Fibroblast of villous mesenchyme (primary cell): ENCODE results near the gene DEDD2. TPM values are rescaled to one million over a fixed set of nuclear protein-coding genes. Genes with fewer than 3 reads are reported as not detected.

ENCODE experiments used
- DNase-seq: peaks from one replicate; pipeline ENCODE4 v3.0.0-alpha.2; 2010; ENCODE audit warnings: low read depth
- H3K4me3 ChIP-seq: 2 replicates; pipeline ENCODE4 v1.5.1; 2011; ENCODE audit warnings: low read depth, mild to moderate bottlenecking, low read length
- CTCF ChIP-seq: IDR thresholded peaks from 2 replicates; pipeline ENCODE4 v1.5.1; 2012; ENCODE audit warnings: low read depth, mild to moderate bottlenecking, low read length; ENCODE audit not compliant: insufficient read depth
- total RNA-seq: library from RNA; depleted of rRNA; stranded (reverse); fragments of >200 nt; gene quantifications from 2 replicates; pipeline ENCODE4 v1.2.3, GENCODE V29; 2012

Gene DEDD2
- total RNA-seq, 1 donor = 15.1 TPM

DNA sequence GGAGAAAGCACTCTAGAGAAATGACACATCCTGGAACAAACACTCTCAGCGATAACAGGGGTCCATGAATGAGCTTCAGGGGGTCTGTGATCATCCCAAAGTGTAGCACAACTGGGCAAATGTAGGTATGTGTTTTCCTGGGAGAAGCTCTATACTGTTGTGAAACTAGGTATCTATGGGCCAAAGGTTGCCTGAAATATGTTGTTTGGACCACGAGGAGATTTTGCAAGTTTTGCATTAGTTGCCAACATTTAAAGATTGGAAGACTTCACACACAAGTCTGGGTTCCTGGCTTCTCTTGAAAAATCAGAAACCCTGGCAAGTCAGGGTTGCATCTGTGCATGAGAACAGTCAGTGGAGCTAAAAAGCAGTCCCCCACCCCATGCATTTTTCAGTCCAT lies 58.6 kb downstream of the DEDD2 start:
- TF ChIP-seq CTCF = no peak
- H3K4me3 ChIP-seq = no peak overlapping the region
- DNase-seq = peak; percentile 25

DNA sequence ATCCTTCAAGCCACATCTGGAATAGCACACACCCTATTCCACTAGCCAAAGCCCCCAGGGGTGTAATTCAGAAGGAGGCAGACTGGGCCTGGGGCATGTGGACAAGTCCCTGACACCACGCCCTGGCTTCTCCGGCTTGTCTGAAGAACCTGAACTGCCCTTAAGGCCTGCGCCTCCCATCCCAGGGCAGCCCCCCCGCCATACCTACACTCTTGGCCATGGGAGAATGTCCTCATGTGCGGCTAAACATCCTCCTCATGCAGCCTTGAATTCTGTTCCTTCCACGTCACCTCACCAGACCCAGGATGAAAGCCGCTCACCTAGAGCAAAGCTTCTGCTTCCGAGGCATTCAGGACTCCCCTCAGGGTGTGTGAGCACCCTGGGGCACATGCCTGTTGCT lies 60.9 kb downstream of the DEDD2 start:
- no peak for DNase-seq
- TF ChIP-seq CTCF = no peak
- no peak overlapping the region for H3K4me3 ChIP-seq

DNA sequence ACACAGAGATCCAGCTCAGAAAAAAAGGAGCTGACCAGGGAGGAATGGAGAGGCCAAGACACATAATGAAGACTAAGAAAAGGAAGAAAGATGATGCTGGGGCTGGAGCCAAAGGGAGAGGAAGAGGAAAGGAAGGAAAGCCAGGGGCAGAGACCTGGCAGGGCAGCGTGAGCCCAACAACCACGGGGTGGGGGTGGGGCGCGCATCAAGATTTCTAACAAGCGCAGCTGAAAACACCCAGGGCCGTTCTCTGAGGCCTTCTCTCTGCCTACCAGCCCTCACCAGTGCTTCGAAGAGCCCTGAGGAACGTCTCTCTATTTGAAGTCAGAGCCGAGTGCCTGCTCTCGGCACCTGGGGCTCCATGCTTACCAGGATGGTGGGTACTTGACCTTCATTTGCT lies 61.7 kb downstream of the DEDD2 start:
- DNase-seq = no peak
- no peak for TF ChIP-seq CTCF
- H3K4me3 ChIP-seq = no peak overlapping the region

DNA sequence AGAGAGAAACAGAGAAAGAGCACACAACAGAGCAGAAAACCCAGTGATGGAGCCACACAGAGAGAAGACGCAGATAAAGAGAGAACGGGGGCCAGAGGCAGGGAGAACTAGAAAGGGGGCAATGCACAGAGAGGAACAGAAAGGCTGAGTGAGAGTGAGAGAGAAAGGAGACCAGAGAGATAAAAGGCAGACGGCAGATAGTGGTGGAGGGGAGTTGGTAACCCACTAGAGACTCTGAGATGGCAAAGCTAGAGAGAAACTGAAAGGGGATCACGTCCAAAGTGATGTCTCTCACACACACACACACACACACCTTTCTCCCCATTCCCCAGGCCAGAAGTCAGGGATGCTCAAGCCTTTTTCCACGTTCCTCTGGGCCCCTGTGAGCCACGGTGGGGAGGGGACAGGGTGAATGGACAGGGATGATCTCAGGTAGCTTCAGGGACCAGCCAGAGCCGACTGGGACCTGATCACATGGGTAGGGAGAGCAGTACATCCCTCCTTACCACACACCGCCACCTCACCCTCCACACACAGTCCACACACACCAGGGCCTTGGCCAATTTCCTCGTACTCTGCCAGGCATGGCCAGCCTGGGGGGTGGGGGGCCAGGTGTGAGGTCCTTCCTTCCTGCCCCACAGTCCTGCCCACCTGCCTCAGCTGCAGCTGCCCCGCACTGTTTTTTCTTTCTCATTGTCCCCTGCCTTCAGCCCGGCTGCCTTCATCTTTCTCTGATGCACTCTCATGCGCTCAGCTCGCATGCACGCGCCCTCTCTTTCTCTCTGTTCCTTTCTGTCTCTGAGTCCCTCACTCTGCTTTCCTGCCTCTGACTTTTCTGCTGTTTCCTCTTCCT lies 62.8 kb downstream of the DEDD2 start:
- H3K4me3 ChIP-seq = no peak overlapping the region
- DNase-seq = no peak
- TF ChIP-seq CTCF = no peak

GRCh38 chr19:42153672-42154433 lies 63.6 kb downstream of the DEDD2 start:
- no peak for TF ChIP-seq CTCF
- no peak overlapping the region for H3K4me3 ChIP-seq
- no peak for DNase-seq

- no peak for DNase-seq
- TF ChIP-seq CTCF = no peak
- H3K4me3 ChIP-seq = no peak overlapping the region
These were observed 64.4 kb downstream of the DEDD2 start for GRCh38 chr19:42152910-42153671.
